T-helper 2 cell treated with Interferon-gamma antibody and Interleukin-4, amounts not matched to agents 5 μg/mL and 100 μg/mL, for 36 hours (primary cell): ENCODE measurements around the gene PSMD12.
"Not testable (repeated sequence)": the region's sequence is repeated elsewhere in the genome, so short reads cannot be mapped to it uniquely, and the experiment has no call there.

Experiments
- DNase-seq: peaks from one replicate; pipeline ENCODE4 v3.0.0; 2021; ENCODE audit warnings: low spot score
- H3K27ac Mint-ChIP-seq: one replicate; pipeline ENCODE4 v1.8.0; 2021; ENCODE audit warnings: mild to moderate bottlenecking, mixed read lengths
- H3K27me3 Mint-ChIP-seq: one replicate; pipeline ENCODE4 v1.8.0; 2021; ENCODE audit warnings: low read depth, mixed read lengths
- H3K36me3 Mint-ChIP-seq: one replicate; pipeline ENCODE4 v1.8.0; 2021; ENCODE audit warnings: low read depth, mixed read lengths
- H3K4me1 Mint-ChIP-seq: one replicate; pipeline ENCODE4 v1.8.0; 2021; ENCODE audit warnings: low read depth, mixed read lengths
- H3K4me3 Mint-ChIP-seq: one replicate; pipeline ENCODE4 v1.8.0; 2022; ENCODE audit warnings: mild to moderate bottlenecking, moderate library complexity, mixed read lengths
- H3K9me3 Mint-ChIP-seq: one replicate; pipeline ENCODE4 v1.8.0; 2021; ENCODE audit warnings: mixed read lengths

The PSMD12 gene

DNA sequence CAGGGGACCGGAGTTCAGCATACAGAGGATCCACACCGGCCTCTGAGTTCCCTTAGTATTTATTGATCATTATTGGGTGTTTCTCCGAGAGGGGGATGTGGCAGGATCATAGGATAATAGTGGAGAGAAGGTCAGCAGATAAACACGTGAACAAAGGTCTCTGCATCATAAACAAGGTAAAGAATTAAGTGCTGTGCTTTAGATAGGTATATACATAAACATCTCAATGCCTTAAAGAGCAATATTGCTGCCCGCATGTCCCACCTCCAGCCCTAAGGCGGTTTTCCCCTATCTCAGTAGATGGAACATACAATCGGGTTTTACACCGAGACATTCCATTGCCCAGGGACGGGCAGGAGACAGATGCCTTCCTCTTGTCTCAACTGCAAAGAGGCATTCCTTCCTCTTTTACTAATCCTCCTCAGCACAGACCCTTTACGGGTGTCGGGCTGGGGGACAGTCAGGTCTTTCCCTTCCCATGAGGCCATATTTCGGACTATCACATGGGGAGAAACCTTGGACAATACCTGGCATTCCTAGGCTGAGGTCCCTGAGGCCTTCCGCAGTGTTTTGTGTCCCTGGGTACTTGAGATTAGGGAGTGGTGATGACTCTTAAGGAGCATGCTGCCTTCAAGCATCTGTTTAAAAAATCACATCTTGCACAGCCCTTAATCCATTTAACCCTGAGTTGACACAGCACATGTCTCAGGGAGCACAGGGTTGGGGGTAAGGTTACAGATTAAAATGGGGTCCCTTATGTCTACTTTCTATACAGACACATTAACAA is 39.2 kb downstream of the PSMD12 start:
- not testable (repeated sequence) for DNase-seq, H3K4me3 Mint-ChIP-seq, H3K36me3 Mint-ChIP-seq, H3K9me3 Mint-ChIP-seq, H3K4me1 Mint-ChIP-seq, H3K27ac Mint-ChIP-seq, H3K27me3 Mint-ChIP-seq

DNA sequence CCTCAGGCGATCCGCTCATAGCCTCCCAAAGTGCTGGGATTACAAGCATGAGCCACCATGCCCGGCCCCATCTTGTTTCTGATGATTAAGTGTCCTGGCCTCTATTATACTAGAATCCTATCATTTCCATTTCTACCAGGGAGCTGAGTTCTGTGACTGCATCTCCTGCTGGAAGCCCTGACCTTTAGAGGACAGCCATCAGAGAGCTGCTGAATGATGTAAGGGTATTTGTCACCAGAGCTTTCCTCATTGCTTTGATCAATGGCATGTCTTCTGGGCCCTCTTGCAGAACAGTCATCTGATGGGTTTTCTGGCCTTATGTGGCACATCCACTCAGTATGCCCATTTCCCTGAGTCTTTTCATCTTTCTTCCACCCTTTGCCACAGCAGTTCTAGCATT is 39.9 kb downstream of the PSMD12 start:
- no peaks in the 10 kb centered on the region for H3K36me3 Mint-ChIP-seq
- DNase-seq: no peak
- no peaks in the 10 kb centered on the region for H3K9me3 Mint-ChIP-seq
- H3K4me1 Mint-ChIP-seq: no peaks in the 10 kb centered on the region
- no peaks in the 10 kb centered on the region for H3K27me3 Mint-ChIP-seq
- no peak overlapping the region for H3K4me3 Mint-ChIP-seq
- no peak overlapping the region for H3K27ac Mint-ChIP-seq

GRCh38 chr17:67324330-67324729 is 42.0 kb downstream of the PSMD12 start:
- H3K9me3 Mint-ChIP-seq: no peaks in the 10 kb centered on the region
- no peak overlapping the region for H3K4me3 Mint-ChIP-seq
- no peaks in the 10 kb centered on the region for H3K4me1 Mint-ChIP-seq
- no peak overlapping the region for H3K27ac Mint-ChIP-seq
- DNase-seq: no peak
- H3K27me3 Mint-ChIP-seq: no peaks in the 10 kb centered on the region
- H3K36me3 Mint-ChIP-seq: no peaks in the 10 kb centered on the region

DNA sequence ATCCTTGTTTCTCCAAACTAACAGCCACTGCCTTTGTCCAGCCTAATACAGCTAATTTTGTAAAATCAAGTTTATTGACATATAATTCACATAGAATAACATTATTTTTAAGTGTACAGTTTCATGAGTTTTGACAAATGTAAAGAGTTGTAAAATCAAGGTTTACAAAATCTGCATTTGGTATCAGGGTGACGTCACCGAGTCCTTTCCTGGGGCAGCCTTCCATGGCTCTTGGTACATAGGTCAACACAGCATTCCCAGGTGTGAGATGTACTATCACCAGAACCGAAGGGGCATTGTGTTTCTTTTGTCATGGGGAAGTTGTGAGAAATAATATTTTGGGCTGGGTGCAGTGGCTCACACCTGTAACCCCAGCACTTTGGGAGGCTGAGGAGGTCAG is 42.9 kb downstream of the PSMD12 start:
- H3K4me3 Mint-ChIP-seq: no peak overlapping the region
- no peaks in the 10 kb centered on the region for H3K27me3 Mint-ChIP-seq
- no peak overlapping the region for H3K27ac Mint-ChIP-seq
- H3K9me3 Mint-ChIP-seq: no peaks in the 10 kb centered on the region
- no peak for DNase-seq
- H3K36me3 Mint-ChIP-seq: no peaks in the 10 kb centered on the region
- H3K4me1 Mint-ChIP-seq: no peaks in the 10 kb centered on the region

DNA sequence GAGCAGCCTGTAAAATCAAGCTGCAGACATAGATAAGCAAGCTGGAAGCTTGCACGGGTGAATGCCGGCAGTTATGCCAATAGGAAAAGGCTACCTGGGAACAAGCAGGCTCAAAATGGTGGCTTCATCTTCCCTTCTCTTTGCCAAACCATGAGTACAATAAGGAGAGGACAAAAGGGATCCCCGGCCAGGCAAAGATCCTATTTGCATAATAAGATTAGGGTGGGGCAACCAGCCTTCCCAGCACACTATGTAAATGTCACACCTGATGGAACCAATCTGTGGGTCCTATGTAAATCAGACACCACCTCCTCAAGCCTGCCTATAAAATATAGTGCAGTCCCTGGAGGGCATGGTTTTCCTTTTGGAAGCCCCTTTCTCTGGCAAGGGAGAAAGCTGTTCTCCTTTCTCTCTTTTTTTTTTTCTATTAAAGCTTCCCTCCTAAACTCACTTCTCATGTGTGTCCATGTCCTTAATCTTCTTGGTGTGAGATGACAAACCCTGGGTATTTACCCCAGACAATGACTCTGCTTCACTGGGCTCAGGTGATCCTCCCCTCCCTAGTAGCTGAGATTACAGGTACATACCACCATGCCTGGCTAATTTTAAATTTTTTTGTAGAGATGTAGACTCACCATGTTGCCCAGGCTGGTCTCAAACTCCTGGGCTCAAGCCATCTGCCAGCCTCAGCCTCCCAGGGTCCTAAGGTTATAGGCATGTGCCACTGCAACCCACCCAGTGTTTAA is 44.2 kb downstream of the PSMD12 start:
- Mint-ChIP-seq H3K27me3 (no peaks in the 10 kb centered on the region), H3K4me1 (no peaks in the 10 kb centered on the region), H3K4me3 (no peak overlapping the region), H3K27ac (no peak overlapping the region), H3K36me3 (no peaks in the 10 kb centered on the region), H3K9me3 (no peaks in the 10 kb centered on the region)
- DNase-seq: no peak

GRCh38 chr17:67321486-67321885 is 44.9 kb downstream of the PSMD12 start:
- not testable (repeated sequence) for H3K4me3 Mint-ChIP-seq, H3K9me3 Mint-ChIP-seq, DNase-seq, H3K27ac Mint-ChIP-seq, H3K4me1 Mint-ChIP-seq, H3K36me3 Mint-ChIP-seq, H3K27me3 Mint-ChIP-seq

DNA sequence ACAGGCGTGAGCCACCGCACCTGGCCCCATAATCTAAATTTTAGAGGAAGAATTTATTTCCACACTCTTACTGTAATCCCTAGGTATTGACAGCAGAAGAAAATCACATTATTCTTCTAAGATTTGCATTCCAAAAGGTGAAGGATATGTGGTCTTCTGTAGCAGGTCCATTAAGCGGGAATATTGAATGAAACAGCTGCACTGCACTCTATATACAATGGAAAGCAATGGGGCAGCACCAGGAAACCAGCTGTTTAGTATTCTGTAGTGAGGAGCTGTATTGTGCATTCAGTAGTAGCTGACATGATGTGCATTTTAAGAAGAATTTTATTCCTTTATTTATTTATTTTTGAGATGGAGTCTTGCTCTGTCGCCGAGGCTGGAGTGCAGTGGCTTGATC is 49.6 kb downstream of the PSMD12 start:
- H3K27ac Mint-ChIP-seq: no peak overlapping the region
- H3K4me1 Mint-ChIP-seq: no peaks in the 10 kb centered on the region
- H3K36me3 Mint-ChIP-seq: no peaks in the 10 kb centered on the region
- H3K9me3 Mint-ChIP-seq: no peaks in the 10 kb centered on the region
- no peaks in the 10 kb centered on the region for H3K27me3 Mint-ChIP-seq
- H3K4me3 Mint-ChIP-seq: no peak overlapping the region
- DNase-seq: no peak

- H3K4me1 Mint-ChIP-seq: no peaks in the 10 kb centered on the region
- no peaks in the 10 kb centered on the region for H3K27me3 Mint-ChIP-seq
- no peak overlapping the region for H3K4me3 Mint-ChIP-seq
- no peaks in the 10 kb centered on the region for H3K9me3 Mint-ChIP-seq
- H3K36me3 Mint-ChIP-seq: no peaks in the 10 kb centered on the region
- no peak for DNase-seq
- peak overlapping the region; percentile 6 for H3K27ac Mint-ChIP-seq
These were observed 50.5 kb downstream of the PSMD12 start for GRCh38 chr17:67315865-67316264.

DNA sequence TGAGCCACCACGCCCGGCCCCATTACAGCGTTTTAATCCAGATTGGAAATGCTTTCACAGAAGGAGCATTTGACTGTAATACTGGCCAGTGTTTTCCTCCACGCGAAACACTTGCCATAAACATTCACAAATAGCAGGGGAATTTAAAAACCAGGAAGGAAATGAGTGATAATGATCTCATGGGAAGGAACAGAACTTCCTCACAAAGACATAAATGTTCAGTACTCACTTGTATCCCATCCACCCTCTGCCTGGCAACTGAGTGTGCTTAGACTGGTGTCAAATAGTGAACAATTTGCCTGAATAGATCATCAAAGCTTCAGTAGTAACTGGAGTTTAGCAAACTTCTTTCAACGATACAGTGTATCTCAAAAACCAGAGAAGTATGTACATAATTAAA is 54.1 kb downstream of the PSMD12 start:
- H3K27ac Mint-ChIP-seq: no peak overlapping the region
- no peaks in the 10 kb centered on the region for H3K27me3 Mint-ChIP-seq

DNA sequence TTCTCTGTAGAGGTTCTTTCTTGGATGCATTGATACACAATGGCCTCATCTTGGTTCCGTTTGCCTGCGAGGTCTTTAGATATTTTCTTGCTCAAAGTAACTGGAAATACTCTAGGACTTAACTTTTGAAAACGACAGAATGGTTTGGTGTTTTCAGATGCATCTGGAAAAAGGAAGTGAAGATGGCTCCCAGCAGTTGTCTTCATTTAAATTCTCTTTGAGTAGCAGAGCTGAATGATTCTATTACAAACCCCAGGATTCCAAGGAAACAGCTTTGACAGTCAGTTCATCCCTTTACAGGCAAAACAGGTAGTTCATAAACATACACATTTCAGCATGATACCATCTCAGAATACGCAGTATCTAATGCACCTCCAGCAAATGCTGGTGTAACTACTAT is 54.8 kb downstream of the PSMD12 start:
- DNase-seq: no peak
- Mint-ChIP-seq H3K27me3 (no peaks in the 10 kb centered on the region), H3K9me3 (no peaks in the 10 kb centered on the region), H3K4me3 (no peak overlapping the region), H3K36me3 (no peaks in the 10 kb centered on the region), H3K4me1 (no peaks in the 10 kb centered on the region), H3K27ac (no peak overlapping the region)

More for the DNA sequence above, 54.1 kb downstream of the PSMD12 start:
- no peaks in the 10 kb centered on the region for H3K9me3 Mint-ChIP-seq
- no peaks in the 10 kb centered on the region for H3K36me3 Mint-ChIP-seq
- no peak for DNase-seq
- no peak overlapping the region for H3K4me3 Mint-ChIP-seq
- H3K4me1 Mint-ChIP-seq: no peaks in the 10 kb centered on the region

- Mint-ChIP-seq H3K4me3 (no peak overlapping the region), H3K4me1 (no peaks in the 10 kb centered on the region), H3K36me3 (no peaks in the 10 kb centered on the region), H3K27ac (no peak overlapping the region), H3K27me3 (no peaks in the 10 kb centered on the region), H3K9me3 (no peaks in the 10 kb centered on the region)
- no peak for DNase-seq
These were observed 56.0 kb downstream of the PSMD12 start for GRCh38 chr17:67310406-67310805.

GRCh38 chr17:67305446-67306235 is 60.7 kb downstream of the PSMD12 start:
- DNase-seq, H3K27ac Mint-ChIP-seq, H3K36me3 Mint-ChIP-seq, H3K27me3 Mint-ChIP-seq, H3K9me3 Mint-ChIP-seq, H3K4me1 Mint-ChIP-seq, H3K4me3 Mint-ChIP-seq: not testable (repeated sequence)

DNA sequence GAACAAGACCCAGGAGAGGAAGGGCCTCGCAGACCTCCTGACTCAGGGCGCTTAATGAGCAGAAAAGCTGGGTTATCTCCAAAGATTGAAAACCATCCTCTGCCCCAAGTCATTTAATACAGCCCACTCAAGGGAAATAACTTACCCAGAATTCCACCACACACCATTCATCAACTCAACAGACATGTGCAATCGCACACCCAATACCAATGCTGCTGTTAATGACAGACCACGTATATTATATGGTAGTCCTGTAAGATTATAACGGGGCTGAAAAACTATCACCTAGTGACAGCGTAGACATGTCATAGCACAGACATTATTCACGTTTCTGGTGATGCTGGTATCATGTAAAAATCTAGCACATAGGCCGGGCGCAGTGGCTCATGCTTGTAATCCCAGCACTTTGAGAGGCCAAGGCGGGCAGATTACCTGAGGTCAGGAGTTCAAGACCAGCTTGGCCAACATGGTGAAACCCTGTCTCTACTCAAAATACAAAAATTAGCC is 68.9 kb downstream of the PSMD12 start:
- H3K27ac Mint-ChIP-seq: no peak overlapping the region
- no peaks in the 10 kb centered on the region for H3K36me3 Mint-ChIP-seq
- H3K9me3 Mint-ChIP-seq: no peaks in the 10 kb centered on the region
- H3K4me1 Mint-ChIP-seq: no peaks in the 10 kb centered on the region
- no peak overlapping the region for H3K4me3 Mint-ChIP-seq
- DNase-seq: no peak
- H3K27me3 Mint-ChIP-seq: no peaks in the 10 kb centered on the region
